ENCODE data around the gene ICE2.

ICE2 gene

DNA sequence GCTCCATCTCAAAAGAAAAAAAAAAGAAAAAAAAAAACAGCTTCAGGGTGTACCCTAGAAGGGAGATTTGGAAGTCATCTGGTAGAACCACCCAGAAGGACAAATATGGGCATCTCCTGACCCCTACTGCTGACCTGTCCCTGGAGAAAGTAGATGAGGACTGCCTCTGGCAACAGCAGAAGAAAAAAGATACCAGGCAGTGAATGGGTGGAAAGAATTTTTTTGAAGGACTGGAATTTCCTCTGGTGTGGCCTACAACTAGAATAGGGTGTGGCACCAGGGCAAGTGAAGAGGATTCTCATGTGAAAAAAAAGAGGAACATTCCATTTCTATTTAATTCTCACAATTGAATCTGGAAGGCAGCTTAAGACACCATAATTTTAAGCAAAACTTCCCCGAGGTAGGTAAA, 84.2 kb downstream of the ICE2 start:
- DNase-seq (ENCODE audit: extremely low read depth, low read depth): no peak
- H3K4me3 ChIP-seq (replicated peaks; ENCODE audit: low read depth, low read length): peak overlapping the region; percentile 99
- TF ChIP-seq, protein P1, sequence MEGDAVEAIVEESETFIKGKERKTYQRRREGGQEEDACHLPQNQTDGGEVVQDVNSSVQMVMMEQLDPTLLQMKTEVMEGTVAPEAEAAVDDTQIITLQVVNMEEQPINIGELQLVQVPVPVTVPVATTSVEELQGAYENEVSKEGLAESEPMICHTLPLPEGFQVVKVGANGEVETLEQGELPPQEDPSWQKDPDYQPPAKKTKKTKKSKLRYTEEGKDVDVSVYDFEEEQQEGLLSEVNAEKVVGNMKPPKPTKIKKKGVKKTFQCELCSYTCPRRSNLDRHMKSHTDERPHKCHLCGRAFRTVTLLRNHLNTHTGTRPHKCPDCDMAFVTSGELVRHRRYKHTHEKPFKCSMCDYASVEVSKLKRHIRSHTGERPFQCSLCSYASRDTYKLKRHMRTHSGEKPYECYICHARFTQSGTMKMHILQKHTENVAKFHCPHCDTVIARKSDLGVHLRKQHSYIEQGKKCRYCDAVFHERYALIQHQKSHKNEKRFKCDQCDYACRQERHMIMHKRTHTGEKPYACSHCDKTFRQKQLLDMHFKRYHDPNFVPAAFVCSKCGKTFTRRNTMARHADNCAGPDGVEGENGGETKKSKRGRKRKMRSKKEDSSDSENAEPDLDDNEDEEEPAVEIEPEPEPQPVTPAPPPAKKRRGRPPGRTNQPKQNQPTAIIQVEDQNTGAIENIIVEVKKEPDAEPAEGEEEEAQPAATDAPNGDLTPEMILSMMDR (IDR thresholded peaks at IDR 0.05; ENCODE audit: low read depth, low read length, missing control alignments): no peak

DNA sequence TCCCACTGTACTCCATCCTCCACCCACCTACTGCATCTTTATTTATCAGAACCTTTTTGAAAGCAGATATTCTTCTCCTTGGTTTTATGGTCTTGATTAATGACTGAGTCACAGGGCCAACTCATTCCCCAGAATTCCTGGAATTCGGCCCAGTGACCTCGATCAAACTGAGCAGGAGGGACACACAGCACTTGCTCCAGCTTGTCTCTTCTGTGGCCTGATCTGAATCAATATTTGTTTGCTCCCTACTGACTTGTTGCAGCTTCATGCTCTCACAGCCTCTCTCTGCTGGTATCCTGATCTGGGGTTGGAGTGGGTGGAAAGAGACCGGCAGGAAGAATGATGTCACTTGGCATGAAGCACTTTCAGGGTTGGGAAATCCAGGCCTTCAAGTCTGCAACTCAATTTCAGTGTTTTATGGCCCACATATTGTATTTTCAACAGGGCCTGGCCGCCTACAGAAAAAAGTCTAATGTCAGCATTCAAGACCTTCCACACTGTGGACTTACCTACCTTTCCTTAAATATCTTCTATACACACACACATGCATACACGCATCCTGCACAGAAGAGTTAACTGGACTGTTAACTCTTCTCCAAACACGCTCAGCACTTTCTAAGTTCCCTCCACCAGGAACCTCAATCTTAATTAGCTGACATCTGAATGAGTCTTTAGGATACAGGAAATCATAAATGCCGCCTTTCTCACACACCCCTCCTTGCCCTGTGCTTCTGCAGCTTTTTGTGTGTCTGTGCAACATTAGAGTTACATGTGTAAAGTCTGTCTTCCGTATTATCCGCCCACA, 85.8 kb downstream of the ICE2 start:
- TF ChIP-seq, protein P1 (IDR thresholded peaks at IDR 0.05; ENCODE audit: low read depth, low read length, missing control alignments): no peak
- peak overlapping the region; percentile 99 for H3K4me3 ChIP-seq (replicated peaks; ENCODE audit: low read depth, low read length)
- peak; percentile 99 for DNase-seq (ENCODE audit: extremely low read depth, low read depth)

DNA sequence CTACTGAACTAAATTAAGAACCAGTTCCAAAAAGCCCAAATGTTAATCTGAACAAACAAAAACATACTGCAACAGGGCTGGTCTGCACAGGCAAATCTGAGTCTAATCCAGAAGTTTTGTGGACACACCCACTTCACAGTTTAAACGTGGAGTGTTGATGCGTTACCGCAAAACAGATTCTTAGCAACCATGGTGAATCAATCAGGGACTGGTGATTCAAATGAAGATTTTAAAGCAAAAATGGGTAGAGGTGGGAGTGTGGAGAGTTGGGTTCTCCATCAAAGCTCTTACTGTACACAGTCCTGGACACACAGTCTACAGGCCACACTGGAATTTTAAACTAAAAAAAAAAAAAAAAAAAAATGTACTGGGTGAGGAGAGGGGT, 86.3 kb downstream of the ICE2 start:
- TF ChIP-seq, protein P1 (IDR thresholded peaks at IDR 0.05; ENCODE audit: low read depth, low read length, missing control alignments): no peak

GRCh38 chr15:60391722-60392315, 87.1 kb downstream of the ICE2 start:
- TF ChIP-seq, protein P1 (IDR thresholded peaks at IDR 0.05; ENCODE audit: low read depth, low read length, missing control alignments): no peak
- H3K4me3 ChIP-seq (replicated peaks; ENCODE audit: low read depth, low read length): peak overlapping the region; percentile 32
- DNase-seq (ENCODE audit: extremely low read depth, low read depth): no peak

More for the DNA sequence above, 86.3 kb downstream of the ICE2 start:
- H3K4me3 ChIP-seq (replicated peaks; ENCODE audit: low read depth, low read length): peak overlapping the region; percentile 32
- no peak for DNase-seq (ENCODE audit: extremely low read depth, low read depth)

DNA sequence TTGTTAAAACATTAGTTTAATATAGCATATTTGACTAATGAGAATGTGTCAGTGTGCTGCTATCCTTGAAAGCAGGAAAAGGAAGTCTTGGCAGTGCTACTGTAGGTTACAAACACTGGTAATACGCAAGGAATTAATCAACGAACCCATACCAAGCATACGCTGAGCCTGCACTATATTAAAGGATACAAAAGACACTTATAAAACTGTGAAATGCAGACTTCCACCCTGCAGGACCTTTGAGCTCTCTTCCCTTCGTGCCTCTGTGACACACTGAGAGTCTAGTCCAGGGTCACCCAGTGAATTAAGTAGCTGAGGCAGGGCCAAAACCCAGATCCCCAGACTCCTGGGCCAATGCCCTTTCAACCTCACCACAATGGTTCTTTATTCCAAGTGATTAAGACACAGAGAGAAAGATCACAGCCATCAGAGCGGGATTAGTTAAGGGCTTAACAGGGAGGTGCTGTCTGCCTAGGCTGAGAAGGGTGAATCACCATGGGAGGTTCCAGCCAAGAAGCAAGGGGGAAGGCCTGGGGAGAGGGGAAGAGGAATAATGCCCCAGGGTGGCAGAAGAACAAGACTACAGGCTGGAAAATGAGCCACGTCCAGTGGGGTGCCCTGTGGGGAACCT, 88.0 kb downstream of the ICE2 start:
- H3K4me3 ChIP-seq (replicated peaks; ENCODE audit: low read depth, low read length): peak overlapping the region; percentile 32
- TF ChIP-seq, protein P1 (IDR thresholded peaks at IDR 0.05; ENCODE audit: low read depth, low read length, missing control alignments): no peak
- no peak for DNase-seq (ENCODE audit: extremely low read depth, low read depth)

DNA sequence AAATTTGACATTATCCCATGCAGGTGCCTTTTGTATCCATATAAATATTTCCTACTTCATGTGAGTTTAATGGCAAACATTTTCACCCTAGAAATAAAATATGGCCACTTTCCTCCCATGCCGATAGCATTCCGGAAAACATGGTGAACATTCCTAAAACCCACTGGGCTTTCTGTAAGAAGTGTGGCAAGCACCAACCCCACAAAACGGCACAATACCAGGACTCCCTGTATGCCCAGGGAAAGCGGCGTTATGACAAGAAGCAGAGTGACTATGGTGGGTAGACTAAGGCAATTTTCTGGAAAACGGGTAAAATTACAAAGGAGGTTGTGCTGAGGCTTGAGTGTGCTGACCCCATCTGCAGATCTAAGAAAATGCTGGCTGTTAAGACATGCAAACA, 88.7 kb downstream of the ICE2 start:
- H3K4me3 ChIP-seq (replicated peaks; ENCODE audit: low read depth, low read length): peak overlapping the region; percentile 32
- DNase-seq (ENCODE audit: extremely low read depth, low read depth): no peak
- TF ChIP-seq, protein P1 (IDR thresholded peaks at IDR 0.05; ENCODE audit: low read depth, low read length, missing control alignments): no peak

Data from HFF-Myc (cell line).